Smooth muscle cell (in vitro differentiated cells): ENCODE results near the gene MT3. TPM values are rescaled to one million over a fixed set of nuclear protein-coding genes. Genes with fewer than 3 reads are reported as not detected.

Experiments
- DNase-seq: peaks from one replicate; lab custom pipeline; 2025; ENCODE audit not compliant: unreplicated experiment; lab: John Stamatoyannopoulos, UW
- H2AFZ ChIP-seq: fragments of 200-600 bp; sonication (generic); 2 replicates; pipeline ENCODE4 v1.6.0; 2016; ENCODE audit warnings: antibody characterized with exemption, low read depth, mild to moderate bottlenecking
- H3F3A ChIP-seq: fragments of 200-600 bp; sonication (generic); 2 replicates; pipeline ENCODE4 v1.6.0; 2017; ENCODE audit warnings: antibody characterized with exemption, low read depth
- H3K27ac ChIP-seq: fragments of 200-600 bp; sonication (generic); 2 replicates; pipeline ENCODE4 v1.5.1; 2016; ENCODE audit warnings: low read depth, mild to moderate bottlenecking
- H3K27me3 ChIP-seq: fragments of 200-600 bp; sonication (generic); 2 replicates; pipeline ENCODE4 v1.6.1; 2016; ENCODE audit warnings: low read depth, mild to moderate bottlenecking
- H3K36me3 ChIP-seq: fragments of 200-600 bp; sonication (generic); 2 replicates; pipeline ENCODE4 v1.5.1; 2016; ENCODE audit warnings: low read depth
- H3K4me1 ChIP-seq: fragments of 200-600 bp; sonication (generic); 2 replicates; pipeline ENCODE4 v1.5.1; 2016; ENCODE audit warnings: low read depth
- H3K4me2 ChIP-seq: fragments of 200-600 bp; sonication (generic); 2 replicates; pipeline ENCODE4 v1.6.0; 2016; ENCODE audit warnings: mild to moderate bottlenecking
- H3K4me3 ChIP-seq: fragments of 200-600 bp; sonication (generic); 2 replicates; pipeline ENCODE4 v1.5.1; 2016; ENCODE audit warnings: mild to moderate bottlenecking
- H3K79me2 ChIP-seq: fragments of 200-600 bp; sonication (generic); 2 replicates; pipeline ENCODE4 v1.6.0; 2016; ENCODE audit warnings: low read depth, mild to moderate bottlenecking
- H3K9ac ChIP-seq: fragments of 200-600 bp; sonication (generic); 2 replicates; pipeline ENCODE4 v1.6.0; 2016; ENCODE audit warnings: low read depth
- H3K9me3 ChIP-seq: fragments of 200-600 bp; sonication (generic); replicated peaks from 2 replicates; pipeline ENCODE4 v1.5.1; 2016; ENCODE audit warnings: low read depth
- H4K20me1 ChIP-seq: fragments of 200-600 bp; sonication (generic); 2 replicates; pipeline ENCODE4 v1.6.0; 2016; ENCODE audit warnings: low read depth
- CTCF ChIP-seq: fragments of 200-600 bp; sonication (generic); IDR thresholded peaks from 2 replicates; pipeline ENCODE4 v1.5.1; 2017; ENCODE audit warnings: borderline replicate concordance, mild to moderate bottlenecking, antibody characterized with exemption; ENCODE audit not compliant: insufficient read depth, poor library complexity, severe bottlenecking
- WGBS: methylation state at CpG from one replicate; pipeline ENCODE4 v1.1.7; 2016; ENCODE audit warnings: low lambda C conversion rate; 5-methylcytosine and 5-hydroxymethylcytosine counted together
- polyA plus RNA-seq: library from polyadenylated mRNA; unstranded; fragments of >200 nt; fragmentation: Nextera tagmentation; extraction: Ambion mirVana; gene quantifications from 2 replicates; pipeline ENCODE4 v1.2.1, GENCODE V29; 2016
- total RNA-seq: library from RNA; depleted of rRNA; stranded (reverse); fragments of >200 nt; gene quantifications from 2 replicates; pipeline ENCODE4 v1.2.3, GENCODE V29; 2014

MT3 gene
- total and polyA plus RNA-seq, 2 experiments from 2014 or later: not detected

DNA sequence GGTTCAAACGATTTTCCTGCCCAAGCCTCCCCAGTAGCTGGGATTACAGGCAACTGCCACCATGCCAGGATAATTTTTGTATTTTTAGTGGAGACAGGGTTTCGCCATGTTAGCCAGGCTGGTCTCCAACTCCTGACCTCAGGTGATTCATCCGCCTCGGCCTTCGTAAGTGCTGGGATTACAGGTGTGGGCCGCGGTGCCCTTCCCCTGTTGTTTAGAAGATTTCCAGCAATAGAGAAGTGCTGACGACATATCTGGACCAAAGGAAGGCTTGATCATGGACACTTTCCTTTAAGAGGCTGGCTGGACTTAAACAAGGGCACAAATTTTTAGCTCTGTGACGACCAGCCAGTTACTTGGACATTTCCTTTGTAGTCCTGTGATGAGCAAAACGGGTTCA, 41.9 kb downstream of the MT3 start:
- Histone ChIP-seq H3K27me3 (peaks cover 55% of the 10 kb centered on the region), H3K4me2 (no peak overlapping the region), H3K4me1 (peaks cover 8% of the 10 kb centered on the region), H3K36me3 (no peaks in the 10 kb centered on the region), H2AFZ (no peak overlapping the region), H3K9ac (no peak overlapping the region), H4K20me1 (no peaks in the 10 kb centered on the region), H3K9me3 (no peaks in the 10 kb centered on the region), H3K27ac (no peak overlapping the region), H3F3A (peaks cover 3% of the 10 kb centered on the region), H3K4me3 (no peak overlapping the region), H3K79me2 (no peaks in the 10 kb centered on the region)
- no peak for TF ChIP-seq CTCF
- DNase-seq: no peak
- WGBS: 69% methylated on average over 10 of the region's 10 CpGs

DNA sequence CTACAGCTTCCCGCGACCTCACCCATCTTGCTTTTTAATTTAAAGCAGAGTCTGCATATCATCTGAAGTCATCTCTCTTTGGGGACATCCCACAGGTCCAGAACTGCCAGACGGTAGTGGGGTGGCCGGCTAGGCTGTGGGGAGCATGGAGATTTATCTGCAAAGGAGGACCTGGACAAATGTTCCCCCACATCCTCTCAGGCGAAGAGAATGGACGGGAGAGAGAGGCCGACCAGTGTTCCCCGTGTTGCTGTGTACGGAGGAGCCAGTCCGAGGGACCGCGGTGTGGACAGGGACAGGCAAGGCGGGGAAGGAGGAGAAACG, 42.5 kb downstream of the MT3 start:
- Histone ChIP-seq H3F3A (peaks cover 2% of the 10 kb centered on the region), H3K79me2 (no peaks in the 10 kb centered on the region), H2AFZ (no peak overlapping the region), H4K20me1 (no peaks in the 10 kb centered on the region), H3K27ac (no peak overlapping the region), H3K27me3 (peaks cover 61% of the 10 kb centered on the region), H3K4me3 (peak overlapping the region; percentile 45), H3K9me3 (no peaks in the 10 kb centered on the region), H3K4me2 (peak overlapping the region; percentile 82), H3K9ac (no peak overlapping the region), H3K36me3 (no peaks in the 10 kb centered on the region), H3K4me1 (peaks cover 6% of the 10 kb centered on the region)
- no peak for DNase-seq
- TF ChIP-seq CTCF: no peak
- WGBS: 17% methylated on average over 14 of the region's 14 CpGs

GRCh38 chr16:56632156-56632847, 43.0 kb downstream of the MT3 start, which contains the start of gene MT1M:
Gene MT1M, plus strand, starts transcription at chr16:56632659. Its CDS starts 73 bp downstream, at chr16:56632732.
- Histone ChIP-seq H3K79me2 (no peaks in the 10 kb centered on the region), H3K36me3 (no peaks in the 10 kb centered on the region), H3K4me3 (peak within 1 kb of the TSS; percentile 45), H3K27ac (no peak within 1 kb of the TSS), H3K4me2 (peak within 1 kb of the TSS; percentile 82), H3K9me3 (no peaks in the 10 kb centered on the region), H3K4me1 (peaks cover 6% of the 10 kb centered on the region), H3K27me3 (peaks cover 66% of the 10 kb centered on the region), H3K9ac (no peak within 1 kb of the TSS), H3F3A (no peaks in the 10 kb centered on the region), H2AFZ (no peak within 1 kb of the TSS), H4K20me1 (no peaks in the 10 kb centered on the region)
- no peak for TF ChIP-seq CTCF
- 1% methylated on average over 32 of the region's 61 CpGs for WGBS
- no peak for DNase-seq

DNA sequence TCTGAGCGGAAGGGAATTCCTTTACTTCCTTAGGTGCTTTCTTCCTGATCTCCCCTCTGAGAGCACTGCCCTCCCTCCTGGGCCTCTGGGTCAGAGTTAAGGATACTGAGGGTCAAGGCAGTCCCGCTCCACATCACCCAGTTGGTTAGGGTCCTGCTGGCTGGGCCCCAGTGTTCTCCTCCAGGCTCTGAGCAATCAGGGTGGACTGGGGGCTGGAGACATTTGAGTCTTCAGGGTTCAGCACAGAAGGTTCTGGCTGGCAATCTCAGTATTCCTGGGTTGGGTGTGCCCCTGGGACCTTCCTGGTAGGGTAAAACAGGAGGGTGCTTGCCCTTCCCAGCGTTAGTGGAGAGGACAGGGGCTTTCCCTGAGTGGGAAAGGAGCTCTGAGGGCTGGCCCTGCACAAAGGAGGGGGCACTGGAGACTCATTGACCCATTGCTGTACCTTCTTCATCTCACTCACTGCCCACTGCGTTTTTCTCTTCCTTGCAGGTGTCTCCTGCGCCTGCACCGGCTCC, 43.6 kb downstream of the MT3 start:
- peaks cover 7% of the 10 kb centered on the region for H3K4me1 ChIP-seq
- H3F3A ChIP-seq: no peaks in the 10 kb centered on the region
- DNase-seq: no peak

More for the DNA sequence above, 43.6 kb downstream of the MT3 start:
- no peak overlapping the region for H3K9ac ChIP-seq
- H3K9me3 ChIP-seq: no peaks in the 10 kb centered on the region
- 19% methylated on average over 6 of the region's 6 CpGs for WGBS
- TF ChIP-seq CTCF: no peak
- H3K27me3 ChIP-seq: peaks cover 72% of the 10 kb centered on the region
- no peak overlapping the region for H3K27ac ChIP-seq
- no peaks in the 10 kb centered on the region for H4K20me1 ChIP-seq
- no peaks in the 10 kb centered on the region for H3K79me2 ChIP-seq
- H3K36me3 ChIP-seq: no peaks in the 10 kb centered on the region
- peak overlapping the region; percentile 82 for H3K4me2 ChIP-seq
- no peak overlapping the region for H2AFZ ChIP-seq
- peak overlapping the region; percentile 45 for H3K4me3 ChIP-seq
